NOMO-1 treated with DMSO at 0.1 percent for 48 hours (cell line): ENCODE measurements around the gene TNFSF10.
A peak's percentile ranks its signal among the peaks of the same experiment; 100 is the strongest.

ENCODE experiments used
- DNase-seq: peaks from one replicate; lab custom pipeline; 2025; ENCODE audit not compliant: unreplicated experiment; lab: John Stamatoyannopoulos, UW

The TNFSF10 gene

GRCh38 chr3:172461530-172462138 is 61.6 kb downstream of the TNFSF10 start:
- peak; percentile 69 for DNase-seq

- DNase-seq, result no peak
Measured at GRCh38 chr3:172456404-172456803, 66.8 kb downstream of the TNFSF10 start.
